Globus pallidus (tissue), 1 donor: ENCODE measurements around the gene DIP2C.
"Not testable (repeated sequence)": the region's sequence is repeated elsewhere in the genome, so short reads cannot be mapped to it uniquely, and the experiment has no call there.

ENCODE experiments used
- DNase-seq: peaks from one replicate; pipeline ENCODE4 v3.0.0-alpha.2; 2015; ENCODE audit warnings: low spot score

DIP2C gene

GRCh38 chr10:693506-693905 lies 4.0 kb upstream of the DIP2C start:
- no peak for DNase-seq

- DNase-seq, result no peak
Observed at GRCh38 chr10:692682-693351, 3.3 kb upstream of the DIP2C start.

- no peak for DNase-seq
Observed at GRCh38 chr10:691216-691615, 1.7 kb upstream of the DIP2C start.

GRCh38 chr10:690372-691161 lies 1.1 kb upstream of the DIP2C start:
- DNase-seq, result no peak

- no peak for DNase-seq
Observed at GRCh38 chr10:689121-689451, 382 bp downstream of the DIP2C start.

- DNase-seq, result peak; percentile 67
Observed at GRCh38 chr10:688312-689120, 952 bp downstream of the DIP2C start.

GRCh38 chr10:687583-688311 lies 1.7 kb downstream of the DIP2C start:
- no peak for DNase-seq

- DNase-seq, result no peak
Observed at GRCh38 chr10:686155-686931, 3.1 kb downstream of the DIP2C start.

- DNase-seq, result no peak
Observed at GRCh38 chr10:685613-686012, 3.9 kb downstream of the DIP2C start.

- DNase-seq, result no peak
Observed at GRCh38 chr10:683448-684071, 5.9 kb downstream of the DIP2C start.

- DNase-seq, result no peak
Observed at GRCh38 chr10:682931-683447, 6.5 kb downstream of the DIP2C start.

GRCh38 chr10:681670-682318 lies 7.7 kb downstream of the DIP2C start:
- DNase-seq, result no peak

- DNase-seq, result no peak
Observed at GRCh38 chr10:680745-681144, 8.7 kb downstream of the DIP2C start.

GRCh38 chr10:680146-680545 lies 9.3 kb downstream of the DIP2C start:
- no peak for DNase-seq

- DNase-seq, result no peak
Observed at GRCh38 chr10:679556-679955, 9.9 kb downstream of the DIP2C start.

- DNase-seq, result not testable (repeated sequence)
Observed at GRCh38 chr10:678662-679005, 10.8 kb downstream of the DIP2C start.

- no peak for DNase-seq
Observed at GRCh38 chr10:677750-678661, 11.5 kb downstream of the DIP2C start.

GRCh38 chr10:677038-677437 lies 12.4 kb downstream of the DIP2C start:
- DNase-seq, result no peak

- DNase-seq, result no peak
Observed at GRCh38 chr10:676178-676577, 13.3 kb downstream of the DIP2C start.
